Right lobe of liver (tissue), 6 donors: Measurements from ENCODE around the gene CCDC50. TPM values are rescaled to one million over a fixed set of nuclear protein-coding genes. Genes with fewer than 3 reads are reported as not detected.

ENCODE experiments used
- ATAC-seq, 4 donors: fragments of 200-7000 bp; cut with Tn5 transposase; one replicate each; pipeline ENCODE4 v1.9.1; 2020; ENCODE audit warnings: mild to moderate bottlenecking in 4 of 4, moderate library complexity in 4 of 4
- DNase-seq, 3 donors: peaks; one replicate each; pipeline ENCODE4 v3.0.0-alpha.2; 2020
- H3K27ac ChIP-seq, 3 donors: fragments of 200-600 bp; one replicate each; pipeline ENCODE4 v1.8.0; 2022
- H3K27me3 ChIP-seq, 2 donors: fragments of 200-600 bp; one replicate each; pipeline ENCODE4 v1.8.0; 2022
- H3K36me3 ChIP-seq, 4 donors: fragments of 200-600 bp; sonication (generic) in 1 of 4; one replicate each; pipeline versions ENCODE4 v1.5.1 to v1.8.0; 2017 to 2022; ENCODE audit warnings: control low read depth in 1 of 4
- H3K4me1 ChIP-seq, 4 donors: fragments of 200-600 bp; sonication (generic) in 1 of 4; one replicate each; pipeline versions ENCODE4 v1.5.1 to v1.8.0; 2017 to 2022; ENCODE audit warnings: control low read depth in 1 of 4
- H3K4me3 ChIP-seq, 3 donors: fragments of 200-600 bp; one replicate each; pipeline ENCODE4 v1.8.0; 2022
- H3K9me3 ChIP-seq, 4 donors: fragments of 200-600 bp; sonication (generic) in 1 of 4; one replicate each; pipeline versions ENCODE4 v1.5.1 to v1.8.0; 2017 to 2022; ENCODE audit warnings: control low read depth in 1 of 4
- POLR2A ChIP-seq: fragments of 450-650 bp; IDR thresholded peaks from one replicate; pipeline ENCODE4 v1.6.1; 2017; ENCODE audit warnings: antibody characterized with exemption, mild to moderate bottlenecking
- WGBS: methylation state at CpG from one replicate; pipeline ENCODE4 v1.1.6; 2018; ENCODE audit warnings: low coverage, low lambda C conversion rate; ENCODE audit not compliant: insufficient coverage; ENCODE audit errors: missing lambda C conversion rate; 5-methylcytosine and 5-hydroxymethylcytosine counted together
- intact Hi-C, 2 donors: fragments of 100-400 bp; cut with DNase I; formaldehyde crosslinking; loops; one replicate each; pipeline versions ENCODE4 v1.11.2 to v1.14.1; 2022
- total RNA-seq, 6 experiments: library from RNA; depleted of rRNA in 2 of 6; stranded (reverse); fragments of >200 nt in 2 of 6; fragmentation: NEBNext Ultra II Directional in 3 of 6; extraction: Animal tissue kit (Norgen Biotek cat#: 25700) in 3 of 6; gene quantifications; one replicate each; pipeline versions ENCODE4 v1.1.0 to v1.2.4, GENCODE V29; 2016 to 2023
- TF ChIP-seq, protein P1 (sequence below), 4 donors: fragments of 200-600 bp in 3 of 4; fragments of 450-650 bp in 1 of 4; IDR thresholded peaks; one replicate each; pipeline versions ENCODE4 v1.5.1 to v1.8.0; 2016 to 2022; ENCODE audit warnings: antibody characterized with exemption in 4 of 4, mild to moderate bottlenecking in 2 of 4
- donor health status: DM: no; HTN: yes; CAD: no.
- donor health status: DM: no; HTN: no; CAD: no.
- donor health status: DM: no; HTN: no; CAD: no.
- donor health status: DM: no; HTN: yes; CAD: no.
- donor health status: DM: no; HTN: yes; CAD: no.

Gene CCDC50
- total RNA-seq, 6 experiments from 2014 or later: 36.1 to 96.3 (median 65.1) TPM

DNA sequence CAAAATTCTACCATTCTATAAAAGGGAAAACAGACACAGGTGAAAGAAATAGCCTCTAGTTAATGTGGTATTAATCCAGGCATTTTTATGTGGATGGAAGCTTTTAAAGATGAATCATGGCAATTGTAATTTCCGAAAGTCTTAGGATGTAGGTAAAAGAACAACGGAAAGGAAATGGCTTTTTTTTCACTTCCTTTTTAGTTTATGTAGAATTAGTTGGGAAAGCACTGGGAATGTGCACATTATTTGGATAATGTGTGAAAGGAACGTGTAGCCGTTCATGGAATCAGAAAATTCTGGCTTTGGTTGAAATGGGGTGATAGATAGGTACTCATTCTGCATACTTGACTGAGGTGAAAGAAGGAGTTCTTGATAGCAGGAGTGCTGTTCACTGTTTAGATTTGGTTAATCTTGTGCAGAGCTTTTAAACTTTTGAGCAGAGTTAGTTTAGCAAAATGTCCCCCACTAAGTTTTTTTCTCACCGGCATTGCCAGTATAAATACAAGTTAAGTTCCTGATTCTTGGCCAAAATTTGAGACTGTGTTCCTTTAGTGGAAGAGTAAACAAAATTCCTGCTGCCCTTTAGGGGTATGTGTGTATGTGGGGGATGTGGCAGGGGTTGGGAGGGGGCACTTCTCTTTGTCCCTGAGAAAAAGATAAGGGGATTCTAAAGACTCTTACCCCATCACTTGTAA lies 21.3 kb downstream of the CCDC50 start:
- Histone ChIP-seq H3K27ac (peak overlapping the region in 1 of 3 donors; percentile 21), H3K36me3 (no peaks in the 10 kb centered on the region), H3K27me3 (no peaks in the 10 kb centered on the region), H3K9me3 (no peaks in the 10 kb centered on the region), H3K4me3 (no peak overlapping the region), H3K4me1 (peaks cover 0 to 52% (median 10%) of the 10 kb centered on the region in 4 donors)
- ATAC-seq (peak in 3 of 4 donors; percentile 12 to 55 (median 13)), DNase-seq (no peak)
- intact Hi-C loops: no loop called here
- TF ChIP-seq, protein P1, sequence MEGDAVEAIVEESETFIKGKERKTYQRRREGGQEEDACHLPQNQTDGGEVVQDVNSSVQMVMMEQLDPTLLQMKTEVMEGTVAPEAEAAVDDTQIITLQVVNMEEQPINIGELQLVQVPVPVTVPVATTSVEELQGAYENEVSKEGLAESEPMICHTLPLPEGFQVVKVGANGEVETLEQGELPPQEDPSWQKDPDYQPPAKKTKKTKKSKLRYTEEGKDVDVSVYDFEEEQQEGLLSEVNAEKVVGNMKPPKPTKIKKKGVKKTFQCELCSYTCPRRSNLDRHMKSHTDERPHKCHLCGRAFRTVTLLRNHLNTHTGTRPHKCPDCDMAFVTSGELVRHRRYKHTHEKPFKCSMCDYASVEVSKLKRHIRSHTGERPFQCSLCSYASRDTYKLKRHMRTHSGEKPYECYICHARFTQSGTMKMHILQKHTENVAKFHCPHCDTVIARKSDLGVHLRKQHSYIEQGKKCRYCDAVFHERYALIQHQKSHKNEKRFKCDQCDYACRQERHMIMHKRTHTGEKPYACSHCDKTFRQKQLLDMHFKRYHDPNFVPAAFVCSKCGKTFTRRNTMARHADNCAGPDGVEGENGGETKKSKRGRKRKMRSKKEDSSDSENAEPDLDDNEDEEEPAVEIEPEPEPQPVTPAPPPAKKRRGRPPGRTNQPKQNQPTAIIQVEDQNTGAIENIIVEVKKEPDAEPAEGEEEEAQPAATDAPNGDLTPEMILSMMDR (IDR thresholded peaks at IDR 0.05): no peak
- TF ChIP-seq POLR2A: no peak
- WGBS: 26% methylated on average over 5 of the region's 5 CpGs

DNA sequence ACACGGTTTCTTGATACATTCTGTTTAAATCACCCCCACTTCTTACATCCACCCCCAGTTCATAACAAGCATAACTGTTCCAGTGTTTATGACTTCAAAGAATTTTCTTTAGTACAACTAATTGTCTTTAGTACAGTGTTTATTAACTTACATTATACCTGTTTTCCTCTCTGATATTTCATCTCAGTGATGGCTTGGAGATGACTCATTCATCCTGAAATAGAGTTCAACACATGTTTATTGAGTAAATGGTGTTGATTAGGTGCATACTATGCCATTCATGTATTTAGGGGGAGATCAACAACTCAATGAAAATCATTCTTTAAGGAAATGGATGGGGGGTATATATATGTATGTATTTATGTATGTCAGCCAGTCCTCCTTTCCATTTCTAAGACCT lies 22.8 kb downstream of the CCDC50 start:
- DNase-seq: no peak
- intact Hi-C loops: no loop called here
- Histone ChIP-seq H3K4me3 (no peak overlapping the region), H3K9me3 (no peaks in the 10 kb centered on the region), H3K27me3 (no peaks in the 10 kb centered on the region), H3K36me3 (no peaks in the 10 kb centered on the region), H3K4me1 (peaks cover 0 to 63% (median 13%) of the 10 kb centered on the region in 4 donors), H3K27ac (no peak overlapping the region)
- peak in 1 of 4 donors; percentile 51 for ATAC-seq
- no peak for TF ChIP-seq POLR2A
- TF ChIP-seq, protein P1 (IDR thresholded peaks at IDR 0.05): no peak
- 92% methylated on average over 1 of the region's 1 CpG for WGBS

DNA sequence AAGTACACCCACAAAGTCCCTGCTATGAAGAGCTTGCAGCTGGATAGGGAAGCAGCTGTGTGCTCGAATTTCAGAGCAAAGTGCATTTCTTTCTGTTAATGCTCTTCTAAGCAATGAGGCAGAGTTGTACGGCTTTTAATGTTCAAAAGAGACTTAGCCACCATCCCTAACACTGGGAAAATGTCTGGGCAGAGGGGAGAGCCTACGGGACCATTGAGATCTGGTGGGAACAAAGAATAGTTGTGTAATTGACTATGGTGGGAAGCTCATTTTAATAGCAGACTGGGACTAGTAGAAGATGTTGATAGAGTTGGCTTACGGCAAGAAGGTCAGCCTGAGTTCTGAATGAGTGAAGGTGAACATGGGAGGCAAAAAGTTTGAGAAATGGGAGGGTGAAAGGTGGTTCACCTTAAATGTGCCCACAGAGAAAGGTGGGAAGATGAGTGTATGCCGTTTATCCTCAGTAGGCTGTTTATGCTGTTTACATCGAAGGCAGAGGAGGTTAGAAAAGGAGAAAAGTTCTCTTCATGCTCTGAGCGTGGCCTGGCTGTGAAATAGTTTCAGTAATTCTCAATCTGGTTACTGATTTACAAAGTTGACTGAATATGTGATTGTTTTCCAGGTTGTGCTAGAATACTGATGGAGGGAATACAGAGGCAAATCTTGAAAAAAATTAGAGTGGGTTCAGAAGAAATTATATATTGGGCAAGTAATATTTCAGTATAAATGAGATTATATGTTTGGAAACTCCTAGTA lies 24.0 kb downstream of the CCDC50 start:
- peak; percentile 52 to 77 (median 74) for ATAC-seq
- peaks cover 0 to 63% (median 14%) of the 10 kb centered on the region in 4 donors for H3K4me1 ChIP-seq
- H3K4me3 ChIP-seq: peak overlapping the region in 1 of 3 donors; percentile 13
- H3K36me3 ChIP-seq: peaks cover 0 to 4% (median 0%) of the 10 kb centered on the region in 4 donors
- no peaks in the 10 kb centered on the region for H3K27me3 ChIP-seq
- no peak for DNase-seq
- no peaks in the 10 kb centered on the region for H3K9me3 ChIP-seq
- peak overlapping the region in 2 of 3 donors; percentile 66 to 67 for H3K27ac ChIP-seq
- WGBS: 19% methylated on average over 7 of the region's 7 CpGs
- TF ChIP-seq POLR2A: no peak
- TF ChIP-seq, protein P1 (IDR thresholded peaks at IDR 0.05): no peak
- intact Hi-C loops: no loop called here

DNA sequence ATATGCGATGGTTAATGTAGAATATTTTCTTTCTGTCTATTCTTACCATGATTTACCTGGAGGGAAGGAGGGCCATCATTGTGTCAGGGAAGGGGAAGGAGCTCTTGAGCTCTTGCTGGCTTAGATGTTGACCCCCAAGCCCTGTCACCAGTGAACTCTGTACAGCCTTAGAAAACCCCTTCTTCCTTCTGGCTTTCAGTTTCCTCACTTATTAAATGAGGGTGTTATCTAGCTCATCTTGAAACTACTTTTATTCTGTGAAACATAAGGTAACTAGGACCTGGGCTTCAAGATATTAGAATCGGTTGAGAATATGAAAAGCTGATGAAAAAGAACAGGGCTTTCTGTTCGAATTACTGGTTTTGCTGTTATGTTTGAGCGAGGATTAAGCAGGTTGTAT lies 26.2 kb downstream of the CCDC50 start:
- TF ChIP-seq, protein P1 (IDR thresholded peaks at IDR 0.05): no peak
- TF ChIP-seq POLR2A: no peak

More for the DNA sequence above, 26.2 kb downstream of the CCDC50 start:
- no peak overlapping the region for H3K4me3 ChIP-seq
- no peak overlapping the region for H3K27ac ChIP-seq
- intact Hi-C loops: no loop called here
- no peak for DNase-seq
- ATAC-seq: no peak
- peaks cover 0 to 58% (median 14%) of the 10 kb centered on the region in 4 donors for H3K4me1 ChIP-seq
- WGBS: 95% methylated on average over 4 of the region's 4 CpGs
- no peaks in the 10 kb centered on the region for H3K27me3 ChIP-seq
- no peaks in the 10 kb centered on the region for H3K9me3 ChIP-seq
- peaks cover 0 to 24% (median 0%) of the 10 kb centered on the region in 4 donors for H3K36me3 ChIP-seq
